Putamen (tissue), 1 donor: ENCODE measurements around the gene DYNC1I1.

ENCODE experiments used
- DNase-seq: peaks from one replicate; pipeline ENCODE4 v3.0.0-alpha.2; 2016; ENCODE audit warnings: low spot score

The DYNC1I1 gene

GRCh38 chr7:96144260-96144526 is 371.8 kb downstream of the DYNC1I1 start:
- DNase-seq = no peak
